Dedifferentiated amniotic fluid mesenchymal stem cell (primary cell): ENCODE results near the gene PRKCA.
"Not testable (repeated sequence)": the region's sequence is repeated elsewhere in the genome, so short reads cannot be mapped to it uniquely, and the experiment has no call there.

ENCODE experiments used
- DNase-seq: peaks from one replicate; pipeline ENCODE4 v3.0.0-alpha.2; 2016; ENCODE audit errors: extremely low spot score

The PRKCA gene

DNA sequence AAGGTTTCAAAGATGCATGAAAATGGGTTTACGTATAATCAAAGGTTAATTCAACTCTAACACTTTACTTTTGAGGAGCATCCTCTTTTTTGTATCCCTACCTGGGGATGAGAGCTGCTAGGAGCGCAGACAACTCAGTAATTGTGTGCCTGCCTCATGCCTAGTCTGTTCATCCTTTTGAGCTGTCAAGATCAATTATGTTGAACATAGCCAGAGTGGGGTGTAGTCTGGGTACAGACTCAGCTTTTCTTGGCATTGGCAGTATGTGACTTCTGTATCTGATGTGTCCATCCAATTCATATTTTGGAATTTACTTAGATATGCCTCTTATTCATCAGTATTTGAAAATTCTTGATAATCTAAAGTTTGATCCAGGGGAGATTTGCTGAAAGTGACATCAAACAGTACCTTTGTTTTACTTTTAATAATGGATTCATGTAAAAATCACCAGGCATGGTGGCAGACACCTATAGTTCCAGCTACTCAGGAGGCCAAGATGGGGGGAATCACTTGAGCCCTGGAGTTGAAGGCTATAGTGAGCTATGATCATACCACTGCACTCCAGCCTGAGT, 24.1 kb downstream of the PRKCA start:
- peak; percentile 73 for DNase-seq

DNA sequence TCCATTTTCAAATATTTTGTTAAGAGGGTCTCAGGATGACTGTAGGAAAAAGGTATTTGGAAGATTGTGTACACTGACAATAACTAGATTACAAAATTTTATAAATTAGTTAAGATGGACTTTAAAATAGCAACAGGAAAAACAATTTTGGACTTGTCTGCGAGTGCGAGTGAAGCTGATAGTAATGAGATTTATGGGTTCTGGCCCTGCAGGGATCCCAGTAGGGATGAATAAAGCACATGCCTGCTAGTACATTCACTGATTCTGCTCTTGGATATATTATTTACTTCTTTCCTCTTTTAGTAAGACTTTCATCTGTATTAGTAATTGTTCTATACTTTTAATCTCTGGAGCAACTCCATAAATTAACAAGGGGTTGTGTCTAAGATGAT, 28.2 kb downstream of the PRKCA start:
- no peak for DNase-seq

DNA sequence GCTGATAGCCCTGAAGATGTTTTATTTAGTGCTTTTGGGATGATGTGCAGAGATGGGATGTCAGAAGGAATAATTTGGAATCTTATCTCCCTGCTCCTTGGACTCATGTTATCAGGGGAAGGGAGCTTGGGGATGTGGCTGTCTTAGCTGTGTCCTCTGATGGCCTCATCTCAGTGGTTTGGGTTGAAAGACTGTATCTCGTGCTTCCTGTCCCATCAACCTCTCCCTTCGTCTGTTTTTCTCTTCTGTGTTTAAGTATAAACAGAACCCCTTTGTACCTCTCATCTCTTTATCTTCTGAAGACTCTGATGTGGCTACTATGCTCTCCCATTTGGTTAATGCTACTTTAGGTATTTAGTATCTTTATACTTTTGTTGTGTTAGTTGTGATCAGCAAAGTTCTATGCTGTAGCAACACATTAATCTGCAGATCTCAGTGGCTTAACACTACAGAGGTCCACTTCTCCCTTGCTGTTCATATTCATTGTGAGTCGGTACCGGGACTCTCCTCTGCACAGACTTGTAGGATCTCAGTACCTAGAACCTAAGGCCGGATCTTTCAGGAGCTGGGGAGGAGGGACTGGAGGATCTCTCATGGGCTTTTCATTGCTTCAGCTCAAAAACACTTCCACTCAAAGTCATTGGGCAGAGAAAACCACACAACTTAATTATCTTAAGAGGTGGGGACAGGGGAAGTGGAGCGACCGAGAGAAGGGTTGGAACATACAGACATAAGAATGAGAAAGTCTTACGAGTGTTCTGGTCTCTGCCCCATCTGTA, 28.8 kb downstream of the PRKCA start:
- no peak for DNase-seq

DNA sequence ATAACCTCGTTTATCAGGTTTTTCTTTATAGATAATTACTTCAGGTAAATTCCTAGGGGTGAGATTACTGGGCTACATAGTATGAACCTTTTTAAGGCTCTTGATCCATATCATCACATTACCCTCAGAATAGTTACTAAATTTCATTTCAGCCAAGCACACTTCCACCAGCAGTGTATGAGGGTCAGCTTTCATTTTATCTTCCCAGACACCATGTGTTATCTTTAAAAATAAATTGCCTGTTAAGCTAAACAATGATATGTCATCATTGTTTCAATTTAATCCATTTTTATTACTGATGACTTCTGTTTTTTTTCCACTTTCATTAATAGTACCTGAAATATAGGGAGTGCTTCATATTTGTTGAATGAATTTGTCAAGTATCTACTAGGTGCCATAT, 33.4 kb downstream of the PRKCA start:
- DNase-seq, result no peak

DNA sequence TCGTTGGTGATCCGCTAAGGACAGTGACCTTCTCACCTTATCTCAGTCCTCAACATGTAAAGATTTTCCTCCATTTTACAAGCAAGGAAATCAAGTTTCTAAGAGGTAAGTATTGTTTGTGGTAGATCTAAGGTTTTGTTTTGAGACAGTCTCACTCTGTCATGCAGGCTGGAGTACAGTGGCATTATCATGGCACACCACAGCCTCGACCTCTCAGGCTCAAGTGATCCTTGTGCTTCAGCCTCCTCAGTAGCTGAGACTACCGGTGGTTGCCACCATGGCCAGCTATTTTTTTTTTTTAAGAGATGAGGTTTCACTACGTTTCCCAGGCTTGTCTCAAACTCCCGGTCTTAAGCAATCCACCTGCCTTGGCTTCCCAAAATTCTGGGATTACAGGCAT, 34.9 kb downstream of the PRKCA start:
- DNase-seq, result no peak

DNA sequence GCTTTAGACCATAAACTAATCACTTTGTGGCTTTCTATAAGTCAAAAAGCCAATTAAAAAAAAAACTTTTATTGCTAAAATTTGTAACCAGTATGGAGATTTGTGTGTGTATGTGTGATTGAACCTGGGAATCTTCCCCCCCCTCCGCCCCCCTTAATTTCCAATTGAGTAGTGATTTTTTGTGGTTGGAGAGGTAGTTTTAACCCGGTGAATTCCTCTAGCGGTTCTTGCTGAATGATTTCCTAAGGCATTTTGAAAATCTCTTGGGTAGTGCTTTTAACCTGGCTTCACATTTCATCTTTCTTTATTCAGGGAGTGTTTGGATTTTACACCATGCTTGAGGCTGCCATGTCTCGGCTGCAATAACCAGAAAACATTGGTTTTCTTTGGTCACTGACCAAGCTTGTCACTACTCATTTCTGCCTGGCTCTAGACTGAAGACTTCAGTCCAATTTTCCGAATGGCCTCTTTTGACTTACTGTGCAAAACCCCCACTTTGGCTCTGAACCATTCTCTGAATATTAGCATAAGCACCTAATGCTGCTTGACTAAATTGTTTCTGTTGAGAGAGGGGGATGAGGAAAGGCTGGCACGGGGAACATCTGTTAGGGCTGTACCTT, 35.6 kb downstream of the PRKCA start:
- DNase-seq, result no peak

DNA sequence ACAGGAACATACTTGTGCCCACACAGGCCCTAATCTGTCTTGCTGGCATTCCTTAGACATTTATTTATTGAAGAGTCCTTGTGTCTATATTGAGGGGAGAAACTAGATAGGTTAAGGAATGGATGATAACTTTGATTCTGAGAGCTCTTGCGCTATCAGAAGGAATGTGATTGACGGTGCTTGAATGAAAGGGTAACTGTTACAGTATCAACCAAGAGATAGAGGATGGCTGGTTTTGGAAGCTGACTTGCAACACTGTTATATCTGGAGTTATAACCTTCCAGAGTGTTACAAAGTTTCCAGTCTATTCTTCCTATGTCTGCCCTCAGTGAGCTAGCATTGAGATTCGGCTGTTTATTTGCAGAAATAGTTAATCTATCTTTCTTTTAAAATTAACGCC, 36.5 kb downstream of the PRKCA start:
- no peak for DNase-seq

DNA sequence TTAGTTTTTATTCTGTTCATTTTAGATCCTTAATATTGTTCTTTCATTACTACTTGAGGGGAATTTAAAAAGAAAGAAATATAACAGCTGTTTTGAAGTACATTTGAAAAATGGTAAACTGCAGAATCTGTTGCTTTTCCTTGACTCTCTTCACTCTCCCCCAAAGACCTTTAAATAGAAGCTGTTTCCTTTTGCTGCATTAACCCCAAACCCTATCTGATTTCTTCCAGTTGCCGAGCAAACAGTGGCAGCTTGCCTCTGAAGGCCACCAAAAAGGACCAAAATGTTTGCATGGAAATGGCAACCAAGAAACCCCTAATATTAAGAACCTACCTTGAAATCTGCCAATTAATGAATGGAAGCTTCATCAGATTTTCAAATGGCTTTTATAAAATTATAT, 37.1 kb downstream of the PRKCA start:
- DNase-seq, result no peak

DNA sequence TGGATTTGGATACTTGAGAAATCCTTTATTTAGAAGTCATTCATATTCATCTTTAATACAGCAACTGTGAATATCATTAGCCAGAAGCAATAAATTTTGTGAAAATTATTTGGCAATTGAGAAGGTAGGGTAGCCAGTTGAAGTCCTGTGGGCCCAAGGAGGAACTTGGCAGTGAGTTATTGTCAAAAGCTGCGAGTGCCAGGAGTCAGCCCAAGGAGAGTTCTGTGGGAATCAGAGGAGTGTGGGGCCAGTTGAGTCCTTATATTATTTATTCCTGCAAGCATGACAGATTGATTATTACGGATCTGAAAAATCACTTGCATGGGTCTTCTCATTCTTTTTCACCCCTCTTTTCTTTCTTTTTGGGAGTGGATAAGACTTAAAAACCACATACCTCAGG, 38.3 kb downstream of the PRKCA start:
- DNase-seq, result no peak

DNA sequence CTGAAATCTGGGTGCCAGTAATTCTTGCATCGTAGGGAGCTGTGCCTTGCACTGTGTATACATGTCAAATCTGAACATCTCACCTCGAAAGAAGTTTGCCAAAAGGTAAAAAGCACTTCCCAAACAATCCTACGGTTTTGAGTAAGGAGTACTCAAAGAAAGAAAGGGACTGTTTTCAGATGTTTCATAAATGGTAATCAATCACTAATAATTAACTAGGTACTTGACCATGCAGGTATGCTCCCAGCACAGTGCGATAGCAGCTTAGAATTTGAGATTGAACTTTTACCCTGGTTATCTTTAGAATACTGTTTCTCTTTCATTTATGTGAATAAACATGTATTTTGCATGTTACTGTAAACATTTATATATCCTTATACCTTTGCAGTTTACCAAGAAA, 39.0 kb downstream of the PRKCA start:
- DNase-seq, result no peak

DNA sequence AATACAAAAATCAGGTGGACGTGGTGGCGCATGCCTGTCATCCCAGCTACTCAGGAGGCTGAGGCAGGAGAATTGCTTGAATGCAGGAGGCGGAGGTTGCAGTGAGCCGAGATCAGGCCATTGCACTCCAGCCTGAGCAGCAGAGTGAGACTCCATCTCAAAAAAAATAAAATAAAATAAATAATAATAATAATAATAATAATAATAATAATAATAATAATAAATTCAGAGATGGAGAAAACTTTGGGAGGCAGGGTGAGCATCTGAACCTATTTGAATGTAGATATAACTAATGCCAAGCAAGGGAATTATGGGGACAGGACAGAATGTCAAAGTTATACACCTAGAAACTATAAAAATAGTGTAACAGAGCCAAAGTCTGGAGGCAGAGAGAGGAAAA, 39.9 kb downstream of the PRKCA start:
- DNase-seq, result not testable (repeated sequence)

DNA sequence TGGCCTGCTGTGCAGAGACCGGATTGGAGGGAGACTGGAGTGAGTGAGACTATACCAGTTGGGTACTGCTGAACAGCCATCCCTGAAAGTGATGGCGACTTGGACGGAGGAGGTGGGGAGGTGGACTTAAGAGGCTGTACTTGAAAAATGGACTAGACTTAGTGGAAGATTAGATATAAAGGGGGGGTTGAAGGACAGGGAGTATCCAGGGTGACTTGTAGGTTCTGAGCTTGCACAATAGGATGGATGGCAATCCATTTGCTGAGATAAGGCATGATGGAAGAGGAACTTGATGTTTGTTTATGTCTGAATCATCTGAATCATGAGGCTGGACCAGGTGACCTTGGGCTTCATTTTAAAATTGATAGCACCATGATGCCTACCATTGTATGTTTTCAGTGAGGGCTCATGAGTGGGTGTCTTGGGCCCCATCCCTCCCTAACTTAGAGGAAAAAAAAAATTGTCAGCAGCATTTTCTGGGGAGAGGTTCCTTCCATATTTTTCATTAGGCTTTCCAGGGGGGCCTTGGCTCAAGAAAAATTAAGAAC, 41.2 kb downstream of the PRKCA start:
- no peak for DNase-seq

DNA sequence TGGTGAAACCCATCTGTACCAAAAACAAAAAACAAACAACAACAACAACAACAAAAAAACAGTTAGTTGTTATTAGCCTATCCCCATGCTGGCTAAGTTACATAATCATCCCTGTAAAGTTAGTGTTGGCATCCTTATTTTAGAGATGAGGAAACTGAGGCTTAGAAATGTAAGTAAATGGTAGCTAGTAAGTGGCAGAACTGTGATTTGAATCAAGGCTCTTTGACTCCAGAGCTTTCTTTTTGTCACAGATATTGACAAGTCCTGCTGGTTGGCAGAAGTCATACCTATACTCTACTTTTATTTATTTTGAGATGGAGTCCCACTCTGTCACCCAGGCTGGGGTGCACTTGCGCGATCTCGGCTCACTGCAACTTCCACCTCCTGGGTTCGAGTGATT, 42.1 kb downstream of the PRKCA start:
- no peak for DNase-seq

DNA sequence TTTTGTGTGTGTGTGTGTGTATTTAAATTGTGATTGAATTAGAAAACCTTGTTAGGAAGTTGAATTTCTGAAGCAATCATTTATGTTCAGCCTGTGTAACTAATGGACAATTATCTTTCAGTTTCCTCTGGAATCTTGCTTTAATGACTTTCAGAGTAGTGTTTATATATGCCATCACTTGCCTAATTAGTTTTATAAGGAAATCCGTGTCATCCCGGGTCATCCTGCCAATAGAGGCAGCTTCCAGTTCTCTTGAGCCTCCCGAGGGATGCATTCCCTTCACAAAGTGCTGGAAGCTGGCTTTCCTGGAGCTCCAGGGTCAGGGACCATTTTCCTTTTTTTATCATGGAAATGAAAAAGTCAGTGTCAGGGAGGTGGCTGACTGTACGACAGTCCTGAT, 42.9 kb downstream of the PRKCA start:
- no peak for DNase-seq

DNA sequence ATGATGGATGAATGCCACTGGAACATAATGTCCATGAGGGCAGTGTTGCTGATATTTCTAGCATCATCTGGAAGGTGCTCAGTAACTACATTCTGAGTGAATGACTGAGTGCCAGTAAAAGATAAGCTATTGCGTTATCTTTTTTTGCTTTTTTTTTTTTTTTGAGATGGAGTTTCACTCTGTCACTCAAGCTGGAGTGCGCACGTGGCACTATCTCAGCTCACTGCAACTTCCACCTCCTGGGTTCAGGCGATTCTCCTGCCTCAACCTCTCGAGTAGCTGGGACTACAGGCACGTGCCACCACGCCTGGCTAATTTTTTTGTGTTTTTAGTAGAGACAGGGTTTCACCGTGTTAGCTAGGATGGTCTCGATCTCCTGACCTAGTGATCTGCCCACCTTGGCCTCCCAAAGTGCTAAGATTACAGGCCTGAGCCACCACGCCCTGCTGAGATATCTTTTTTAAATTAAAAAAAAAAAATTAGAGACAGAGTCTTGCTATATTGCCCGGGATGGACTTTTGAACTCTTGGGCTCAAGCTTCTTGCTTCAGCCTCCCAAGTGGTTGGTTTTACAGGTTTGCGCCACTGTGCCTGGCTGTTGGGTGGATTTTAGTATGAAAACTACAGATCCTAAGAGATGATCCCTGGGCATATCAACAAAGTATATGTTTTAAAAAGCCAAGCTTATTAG, 43.7 kb downstream of the PRKCA start:
- DNase-seq, result not testable (repeated sequence)

DNA sequence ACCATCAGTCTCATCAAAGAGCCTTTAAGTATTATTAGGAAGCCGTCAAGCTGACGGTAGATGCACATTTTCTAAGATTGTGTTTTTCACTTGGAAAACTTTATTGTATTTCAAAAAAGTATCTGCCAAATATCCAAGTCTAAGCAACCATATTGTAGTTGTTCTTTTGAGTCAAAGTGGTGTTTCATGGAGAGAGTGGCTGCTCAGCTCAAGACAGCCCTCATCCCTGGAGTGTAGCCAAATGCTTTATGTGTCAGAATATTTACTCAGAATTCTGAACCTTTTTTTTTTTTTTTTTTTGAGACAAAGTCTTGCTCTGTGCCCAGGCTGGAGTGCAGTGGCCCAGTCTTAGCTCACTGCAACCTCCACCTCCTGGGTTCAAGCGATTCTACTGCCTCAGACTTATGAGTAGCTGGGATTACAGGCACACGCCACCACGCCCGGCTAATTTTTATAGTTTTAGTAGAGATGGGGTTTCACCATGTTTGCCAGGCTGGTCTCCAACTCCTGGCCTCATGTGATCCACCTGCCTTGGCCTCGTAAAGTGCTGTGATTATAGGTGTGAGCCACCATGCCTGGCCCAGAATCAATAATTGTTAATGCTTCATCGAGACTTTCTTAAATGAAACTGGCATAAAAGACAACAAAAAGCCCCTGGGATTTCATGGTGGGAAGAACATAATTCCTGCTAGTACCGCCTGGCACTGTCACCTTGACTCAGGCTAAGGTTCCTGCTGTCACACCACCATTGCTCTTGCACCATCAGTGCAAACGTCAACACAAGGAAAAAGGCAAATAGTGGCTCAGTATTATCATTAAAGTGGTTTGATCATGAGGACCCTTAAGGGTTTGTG, 45.5 kb downstream of the PRKCA start:
- DNase-seq, result no peak

DNA sequence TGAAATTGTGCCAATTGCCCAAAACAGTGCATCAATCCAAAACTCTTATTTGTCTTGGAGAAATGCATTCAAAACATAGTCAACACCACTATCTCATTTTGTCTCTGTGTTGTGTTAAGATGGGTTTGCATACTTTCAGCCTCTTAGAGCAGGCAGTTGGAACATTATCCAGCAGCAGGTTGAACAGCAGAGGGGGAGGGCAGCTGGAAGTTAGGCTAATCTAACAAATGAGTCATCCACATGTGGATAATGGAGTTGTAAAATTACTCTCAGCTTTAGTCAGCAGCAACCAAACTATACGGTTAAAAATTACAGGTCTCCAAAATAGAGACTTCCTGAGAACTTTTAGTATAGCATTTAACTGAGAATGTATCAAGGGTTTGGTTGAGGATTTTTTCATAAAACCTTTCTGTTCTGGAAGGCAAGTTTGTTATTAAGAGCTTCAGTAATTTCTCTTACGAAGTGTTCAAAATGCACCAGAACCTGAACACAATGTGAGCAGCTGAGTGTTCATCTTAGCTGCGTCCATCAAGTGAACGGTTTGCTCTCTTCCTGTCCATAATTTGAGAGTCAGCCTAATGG, 46.3 kb downstream of the PRKCA start:
- peak; percentile 26 for DNase-seq

DNA sequence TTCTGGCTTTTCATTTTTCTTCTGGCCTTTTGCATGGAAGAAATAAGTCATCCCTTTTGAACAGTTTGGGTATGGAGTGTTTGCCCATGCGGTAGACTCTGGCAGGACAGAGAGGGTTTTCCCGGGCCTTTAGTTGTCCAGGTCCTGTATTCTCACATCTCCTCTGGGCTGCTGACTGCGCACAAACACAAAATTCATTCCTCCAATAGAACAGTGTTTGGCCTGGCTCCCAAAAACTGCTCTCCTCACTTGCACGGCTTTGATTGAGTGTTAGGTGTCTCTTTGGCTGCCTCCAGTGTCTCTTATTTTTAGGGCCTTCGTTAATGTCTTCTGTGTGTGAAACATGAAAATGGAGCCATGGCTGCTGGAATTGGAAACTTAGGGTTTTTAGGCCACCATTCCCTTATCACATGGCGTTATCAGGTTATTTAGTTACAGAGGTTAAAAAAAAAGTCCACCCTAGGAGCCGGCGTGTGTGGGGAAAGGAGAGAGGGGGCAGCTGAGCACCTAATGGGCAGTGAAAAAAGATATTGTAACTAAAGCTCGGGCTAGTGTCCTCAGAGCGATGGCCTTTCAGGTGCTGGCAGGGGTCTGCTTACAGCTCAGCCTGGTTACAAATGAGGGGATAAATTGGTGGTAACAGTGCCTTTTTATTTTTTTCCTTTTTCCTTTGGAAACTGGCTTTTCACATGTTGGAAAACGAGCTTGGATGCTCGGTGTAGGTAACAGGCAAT, 47.3 kb downstream of the PRKCA start:
- DNase-seq, result no peak

DNA sequence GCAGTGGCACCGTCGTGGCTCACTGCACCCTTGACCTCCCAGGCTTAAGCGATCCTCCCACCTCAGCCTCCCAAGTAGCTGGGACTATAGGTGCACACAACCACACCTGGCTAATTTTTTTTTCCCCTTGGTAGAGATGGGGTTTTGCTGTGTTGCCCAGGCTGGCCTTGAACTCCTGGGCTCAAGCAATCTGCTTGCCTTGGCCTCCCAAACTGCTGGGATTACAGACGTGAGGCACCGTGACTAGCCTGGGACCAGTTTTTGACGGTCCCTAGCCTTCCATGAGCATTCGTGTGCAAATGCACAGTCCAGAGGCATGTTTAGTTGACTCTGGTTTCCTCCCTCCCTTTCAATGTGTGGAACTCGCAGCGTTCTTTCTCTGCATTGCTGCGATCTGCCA, 48.2 kb downstream of the PRKCA start:
- DNase-seq, result not testable (repeated sequence)

DNA sequence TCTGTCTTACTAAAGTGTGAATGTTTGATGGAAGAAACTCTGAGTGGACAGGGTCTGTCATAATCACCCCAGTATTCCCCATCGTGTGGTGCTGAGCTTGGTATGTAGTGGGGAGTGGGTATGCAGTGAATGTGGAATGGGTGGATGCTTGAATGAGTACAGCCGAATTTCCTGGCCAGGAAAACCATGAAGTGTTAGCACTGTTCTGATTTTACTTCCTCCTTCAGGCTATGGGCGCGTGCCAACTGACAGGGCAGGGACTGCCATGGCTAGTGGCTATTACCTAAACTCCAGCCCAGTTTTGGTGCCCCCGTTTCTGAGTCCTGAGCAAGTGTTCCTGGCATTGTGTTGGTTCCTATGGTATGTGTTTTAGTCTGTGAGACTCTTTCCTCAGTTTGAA, 48.6 kb downstream of the PRKCA start:
- DNase-seq, result no peak
